Body of pancreas (tissue), 4 donors: ENCODE results near the gene MKRN2.

Experiments
- POLR2A ChIP-seq, 3 donors: fragments of 450-650 bp; IDR thresholded peaks; one replicate each; pipeline ENCODE4 v1.6.1; 2016; ENCODE audit warnings: antibody characterized with exemption in 3 of 3, mild to moderate bottlenecking in 2 of 3
- TF ChIP-seq, protein P1 (sequence below), 7 experiments: fragments of 450-650 bp in 4 of 7; fragments of 200-600 bp in 3 of 7; sonication (generic) in 3 of 7; IDR thresholded peaks; one replicate each; pipeline ENCODE4 v1.5.1; 2016 to 2019; ENCODE audit warnings: antibody characterized with exemption in 7 of 7

DNA sequence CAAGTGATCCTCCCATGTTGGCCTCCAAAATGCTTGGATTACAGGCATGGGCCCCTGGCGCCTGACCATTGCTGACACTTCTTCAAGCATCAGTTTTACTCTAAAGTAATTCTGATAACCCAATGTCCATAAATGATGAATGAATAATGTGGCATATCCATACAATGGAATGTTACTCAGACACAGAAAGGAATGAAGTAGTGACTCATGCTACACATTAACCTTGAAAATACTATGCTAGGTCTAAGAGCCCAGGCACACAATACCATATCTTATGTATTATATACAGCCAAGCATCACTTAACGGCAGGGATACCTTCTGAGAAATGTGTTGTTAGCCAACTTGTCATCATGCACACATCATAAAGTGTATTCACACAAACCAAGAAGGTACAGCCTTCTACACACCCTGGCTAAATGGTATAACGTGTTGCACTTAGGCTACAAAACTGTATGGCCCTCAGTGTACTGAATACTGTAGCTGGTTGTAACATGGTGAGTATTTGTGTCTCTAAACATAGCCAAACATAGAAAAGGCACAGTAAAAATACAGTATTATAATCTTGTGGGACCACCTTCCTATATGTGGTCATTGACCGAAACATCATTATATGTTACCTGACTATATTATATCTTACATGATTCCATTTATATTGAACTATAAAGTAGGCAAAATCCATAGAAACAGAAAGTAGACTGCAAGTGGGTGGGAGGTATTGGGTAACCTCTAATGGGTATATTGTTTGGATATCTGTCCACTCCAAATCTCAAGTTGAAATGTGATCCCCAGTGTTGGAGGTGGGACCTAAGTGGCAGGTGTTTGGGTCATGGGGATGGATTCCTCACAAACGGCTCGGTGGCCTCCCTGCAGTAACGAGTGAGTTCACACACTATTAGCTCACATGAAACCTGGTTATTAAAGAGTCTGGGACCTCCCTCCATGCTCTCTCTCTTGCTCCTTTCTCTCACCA lies 31.4 kb downstream of the MKRN2 start:
- TF ChIP-seq, protein P1, sequence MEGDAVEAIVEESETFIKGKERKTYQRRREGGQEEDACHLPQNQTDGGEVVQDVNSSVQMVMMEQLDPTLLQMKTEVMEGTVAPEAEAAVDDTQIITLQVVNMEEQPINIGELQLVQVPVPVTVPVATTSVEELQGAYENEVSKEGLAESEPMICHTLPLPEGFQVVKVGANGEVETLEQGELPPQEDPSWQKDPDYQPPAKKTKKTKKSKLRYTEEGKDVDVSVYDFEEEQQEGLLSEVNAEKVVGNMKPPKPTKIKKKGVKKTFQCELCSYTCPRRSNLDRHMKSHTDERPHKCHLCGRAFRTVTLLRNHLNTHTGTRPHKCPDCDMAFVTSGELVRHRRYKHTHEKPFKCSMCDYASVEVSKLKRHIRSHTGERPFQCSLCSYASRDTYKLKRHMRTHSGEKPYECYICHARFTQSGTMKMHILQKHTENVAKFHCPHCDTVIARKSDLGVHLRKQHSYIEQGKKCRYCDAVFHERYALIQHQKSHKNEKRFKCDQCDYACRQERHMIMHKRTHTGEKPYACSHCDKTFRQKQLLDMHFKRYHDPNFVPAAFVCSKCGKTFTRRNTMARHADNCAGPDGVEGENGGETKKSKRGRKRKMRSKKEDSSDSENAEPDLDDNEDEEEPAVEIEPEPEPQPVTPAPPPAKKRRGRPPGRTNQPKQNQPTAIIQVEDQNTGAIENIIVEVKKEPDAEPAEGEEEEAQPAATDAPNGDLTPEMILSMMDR (IDR thresholded peaks at IDR 0.05), result no peak
- TF ChIP-seq POLR2A (IDR thresholded peaks at IDR 0.05), result no peak
